Glomerular visceral epithelial cell (primary cell): ENCODE data around the gene CCDC34.

Experiments
- DNase-seq: peaks from one replicate; pipeline ENCODE4 v3.0.0-alpha.2; 2016; ENCODE audit errors: extremely low spot score

Gene CCDC34

GRCh38 chr11:27291302-27291889 lies 71.6 kb downstream of the CCDC34 start:
- DNase-seq, result no peak

DNA sequence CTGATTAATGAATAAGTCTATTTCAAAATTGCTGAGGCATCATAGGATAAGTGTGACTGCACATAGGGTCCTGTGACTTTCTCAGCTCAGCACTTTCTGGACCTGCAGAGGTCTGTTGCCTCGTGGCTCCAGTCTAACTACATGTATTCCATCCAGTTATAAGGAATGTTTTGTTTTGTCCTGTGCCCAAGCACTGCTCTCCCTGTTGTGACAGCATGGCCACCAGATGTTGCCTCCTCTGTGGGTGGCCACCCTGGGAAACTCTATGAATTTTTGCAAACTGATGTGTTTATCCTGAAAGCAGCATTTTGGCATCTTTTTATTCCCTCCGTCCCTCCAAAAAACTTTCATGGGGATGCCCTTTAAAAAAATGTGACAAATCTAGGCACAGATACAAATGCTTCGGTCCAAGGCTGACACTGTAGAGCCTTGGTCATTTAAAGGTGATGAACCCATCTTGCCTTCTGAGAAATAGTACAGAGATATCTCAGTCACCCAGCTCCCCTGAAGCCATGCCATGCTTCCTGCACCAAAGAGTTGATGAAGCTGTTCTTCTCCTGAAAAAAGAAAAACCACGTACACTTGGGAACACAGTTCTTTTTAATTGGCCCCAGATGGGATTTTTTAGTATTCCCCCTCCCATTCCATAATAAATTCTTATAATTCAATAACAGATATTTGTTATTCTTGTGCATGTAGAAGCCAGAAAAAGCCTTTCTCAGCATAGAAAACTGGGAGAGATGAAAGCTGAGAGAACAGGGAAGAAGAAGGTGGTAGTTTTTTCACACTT lies 72.6 kb downstream of the CCDC34 start:
- DNase-seq, result no peak
